GM18907 (cell line): Measurements from ENCODE around the gene SLC22A4.

Experiments used
- ATAC-seq: cut with Tn5 transposase; IDR thresholded peaks from one replicate; pipeline ENCODE4 v1.9.1; 2021; ENCODE audit warnings: mild to moderate bottlenecking, moderate library complexity; ENCODE audit not compliant: unreplicated experiment

The SLC22A4 gene

GRCh38 chr5:132391870-132392269, 97.7 kb downstream of the SLC22A4 start:
- no peak for ATAC-seq

DNA sequence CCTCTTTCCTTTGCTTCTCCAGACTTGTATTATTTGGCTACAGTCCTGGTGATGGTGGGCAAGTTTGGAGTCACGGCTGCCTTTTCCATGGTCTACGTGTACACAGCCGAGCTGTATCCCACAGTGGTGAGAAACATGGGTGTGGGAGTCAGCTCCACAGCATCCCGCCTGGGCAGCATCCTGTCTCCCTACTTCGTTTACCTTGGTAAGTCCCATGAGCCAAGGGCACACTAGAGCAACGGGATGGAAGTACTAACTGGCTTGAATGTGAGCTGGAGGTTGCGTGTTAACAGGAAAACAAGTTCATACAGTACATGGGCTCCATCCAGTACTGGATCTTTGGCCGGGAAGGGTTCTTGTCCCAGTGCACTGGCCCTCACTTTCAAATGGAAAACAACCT, 98.2 kb downstream of the SLC22A4 start:
- no peak for ATAC-seq

- ATAC-seq, result no peak
Observed at GRCh38 chr5:132392978-132393825, 99.0 kb downstream of the SLC22A4 start.
